Measurements from ENCODE around the gene AKAP8L. TPM values are rescaled to one million over a fixed set of nuclear protein-coding genes. Genes with fewer than 3 reads are reported as not detected.

AKAP8L gene
- total and polyA plus RNA-seq, 11 donors = 43.3 to 72.2 (median 60.1) TPM

GRCh38 chr19:15372891-15373301 lies 45.9 kb downstream of the AKAP8L start:
- H3K9me3 ChIP-seq = no peaks in the 10 kb centered on the region
- ATAC-seq (no peak), DNase-seq (no peak)
- H3K4me1 ChIP-seq = peaks cover 22 to 71% (median 53%) of the 10 kb centered on the region in 12 donors
- intact Hi-C loops (cut with DNase I) = loop anchor here in 4 of 10 donors (10.0 kb wide), 3 partner anchors 88 to 198 kb away; no protein-coding TSS in a partner anchor
- TF ChIP-seq CTCF (IDR thresholded peaks at IDR 0.05) (no peak), POLR2A (IDR thresholded peaks at IDR 0.05) (no peak)
- no peak overlapping the region for H3K4me3 ChIP-seq
- H3K27ac ChIP-seq = peak overlapping the region in 2 of 12 donors; percentile 75 to 96
- H3K36me3 ChIP-seq = peaks cover 6 to 63% (median 51%) of the 10 kb centered on the region in 9 donors
- WGBS, 4 donors = 93 to 97% (median 95%) methylated on average over 28 to 30 of the region's 30 CpGs
- no peaks in the 10 kb centered on the region for H3K27me3 ChIP-seq

GRCh38 chr19:15372470-15372869 lies 46.3 kb downstream of the AKAP8L start:
- peaks cover 20 to 71% (median 54%) of the 10 kb centered on the region in 12 donors for H3K4me1 ChIP-seq
- no peak overlapping the region for H3K4me3 ChIP-seq
- TF ChIP-seq POLR2A (IDR thresholded peaks at IDR 0.05) (no peak), CTCF (IDR thresholded peaks at IDR 0.05) (no peak)
- intact Hi-C loops (cut with DNase I) = loop anchor here in 4 of 10 donors (10.0 kb wide), 3 partner anchors 88 to 198 kb away; no protein-coding TSS in a partner anchor
- H3K27me3 ChIP-seq = no peaks in the 10 kb centered on the region
- no peaks in the 10 kb centered on the region for H3K9me3 ChIP-seq
- H3K36me3 ChIP-seq = peaks cover 6 to 67% (median 55%) of the 10 kb centered on the region in 9 donors
- peak overlapping the region in 5 of 12 donors; percentile 50 to 75 (median 66) for H3K27ac ChIP-seq
- ATAC-seq (no peak), DNase-seq (no peak)
- WGBS, 4 donors = 94 to 98% (median 95%) methylated on average over 14 of the region's 14 CpGs

- no peak for TF ChIP-seq CTCF (IDR thresholded peaks at IDR 0.05)
- TF ChIP-seq POLR2A (IDR thresholded peaks at IDR 0.05) = no peak
- intact Hi-C loops (cut with DNase I) = loop anchor here in 4 of 10 donors (10.0 kb wide), 3 partner anchors 87 to 197 kb away; no protein-coding TSS in a partner anchor
- DNase-seq (peak in 1 of 5 donors; percentile 41), ATAC-seq (no peak)
- H3K4me1 ChIP-seq = peaks cover 20 to 71% (median 48%) of the 10 kb centered on the region in 12 donors
- H3K27ac ChIP-seq = peak overlapping the region in 9 of 12 donors; percentile 10 to 75 (median 55)
- 69 to 88% (median 77%) methylated on average over 16 to 17 of the region's 17 CpGs for WGBS, 4 donors
- no peak overlapping the region for H3K4me3 ChIP-seq
- H3K36me3 ChIP-seq = peaks cover 6 to 73% (median 61%) of the 10 kb centered on the region in 9 donors
- H3K9me3 ChIP-seq = no peaks in the 10 kb centered on the region
- H3K27me3 ChIP-seq = no peaks in the 10 kb centered on the region
These were observed 46.9 kb downstream of the AKAP8L start for GRCh38 chr19:15371786-15372380.

- intact Hi-C loops (cut with DNase I) = loop anchor here in 4 of 10 donors (10.0 kb wide), 3 partner anchors 86 to 196 kb away; no protein-coding TSS in a partner anchor
- Histone ChIP-seq H3K36me3 (peaks cover 6 to 81% (median 68%) of the 10 kb centered on the region in 9 donors), H3K4me1 (peaks cover 17 to 66% (median 41%) of the 10 kb centered on the region in 12 donors), H3K27me3 (no peaks in the 10 kb centered on the region), H3K4me3 (no peak overlapping the region), H3K9me3 (no peaks in the 10 kb centered on the region), H3K27ac (peak overlapping the region in 7 of 12 donors; percentile 39 to 75 (median 58))
- WGBS, 4 donors = 95 to 97% (median 96%) methylated on average over 5 to 7 of the region's 7 CpGs
- TF ChIP-seq CTCF (IDR thresholded peaks at IDR 0.05) (no peak), POLR2A (IDR thresholded peaks at IDR 0.05) (no peak)
- ATAC-seq = no peak
- no peak for DNase-seq
These were observed 47.7 kb downstream of the AKAP8L start for GRCh38 chr19:15371119-15371518.

Measured in heart left ventricle (tissue), 16 donors.